Measurements from ENCODE around the gene LRFN4. TPM values are rescaled to one million over a fixed set of nuclear protein-coding genes. Genes with fewer than 3 reads are reported as not detected.
"Not testable (repeated sequence)": the region's sequence is repeated elsewhere in the genome, so short reads cannot be mapped to it uniquely, and the experiment has no call there.

LRFN4 gene
- total RNA-seq, 4 donors from 2014 or later: 6.7 to 13.5 (median 7.2) TPM

GRCh38 chr11:66818231-66818955 is 38.5 kb upstream of the LRFN4 start:
- H3K4me3 ChIP-seq: no peak overlapping the region
- no peaks in the 10 kb centered on the region for H3K9me3 ChIP-seq
- DNase-seq: no peak
- intact Hi-C loops (cut with DNase I): no loop called here
- WGBS, 2 donors: 80 to 88% methylated on average over 3 of the region's 3 CpGs
- no peaks in the 10 kb centered on the region for H3K27me3 ChIP-seq
- no peaks in the 10 kb centered on the region for H3K4me1 ChIP-seq
- TF ChIP-seq, protein P1, sequence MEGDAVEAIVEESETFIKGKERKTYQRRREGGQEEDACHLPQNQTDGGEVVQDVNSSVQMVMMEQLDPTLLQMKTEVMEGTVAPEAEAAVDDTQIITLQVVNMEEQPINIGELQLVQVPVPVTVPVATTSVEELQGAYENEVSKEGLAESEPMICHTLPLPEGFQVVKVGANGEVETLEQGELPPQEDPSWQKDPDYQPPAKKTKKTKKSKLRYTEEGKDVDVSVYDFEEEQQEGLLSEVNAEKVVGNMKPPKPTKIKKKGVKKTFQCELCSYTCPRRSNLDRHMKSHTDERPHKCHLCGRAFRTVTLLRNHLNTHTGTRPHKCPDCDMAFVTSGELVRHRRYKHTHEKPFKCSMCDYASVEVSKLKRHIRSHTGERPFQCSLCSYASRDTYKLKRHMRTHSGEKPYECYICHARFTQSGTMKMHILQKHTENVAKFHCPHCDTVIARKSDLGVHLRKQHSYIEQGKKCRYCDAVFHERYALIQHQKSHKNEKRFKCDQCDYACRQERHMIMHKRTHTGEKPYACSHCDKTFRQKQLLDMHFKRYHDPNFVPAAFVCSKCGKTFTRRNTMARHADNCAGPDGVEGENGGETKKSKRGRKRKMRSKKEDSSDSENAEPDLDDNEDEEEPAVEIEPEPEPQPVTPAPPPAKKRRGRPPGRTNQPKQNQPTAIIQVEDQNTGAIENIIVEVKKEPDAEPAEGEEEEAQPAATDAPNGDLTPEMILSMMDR (IDR thresholded peaks at IDR 0.05): no peak
- TF ChIP-seq POLR2A (IDR thresholded peaks at IDR 0.05): no peak
- peaks cover 0 to 85% (median 0%) of the 10 kb centered on the region in 3 donors for H3K36me3 ChIP-seq
- no peak overlapping the region for H3K27ac ChIP-seq

DNA sequence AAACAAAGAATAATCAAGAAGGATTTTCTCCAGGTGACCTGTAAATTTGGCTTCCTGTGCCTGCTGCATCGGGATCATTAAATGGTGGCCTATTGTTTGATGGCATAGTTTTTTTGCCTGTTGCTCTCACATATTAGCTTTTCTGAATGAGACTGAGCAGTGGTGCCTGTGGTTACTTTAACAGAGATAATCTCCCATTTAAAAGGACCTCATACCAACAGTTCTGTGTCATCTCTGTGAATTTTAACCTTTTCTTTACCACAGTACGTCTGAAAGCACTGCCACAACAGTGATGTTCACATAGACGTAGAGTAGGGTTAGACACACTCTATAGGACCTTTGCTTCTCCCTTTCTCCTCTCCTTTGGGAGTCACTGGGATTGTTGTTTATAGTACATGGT is 36.5 kb upstream of the LRFN4 start:
- DNase-seq: no peak
- Histone ChIP-seq H3K9me3 (no peaks in the 10 kb centered on the region), H3K4me3 (no peak overlapping the region), H3K27me3 (no peaks in the 10 kb centered on the region), H3K4me1 (no peaks in the 10 kb centered on the region), H3K36me3 (peaks cover 0 to 72% (median 0%) of the 10 kb centered on the region in 3 donors), H3K27ac (no peak overlapping the region)
- intact Hi-C loops (cut with DNase I): no loop called here
- TF ChIP-seq, protein P1 (IDR thresholded peaks at IDR 0.05): no peak
- TF ChIP-seq POLR2A (IDR thresholded peaks at IDR 0.05): no peak
- WGBS, 2 donors: 90 to 94% methylated on average over 3 of the region's 3 CpGs

DNA sequence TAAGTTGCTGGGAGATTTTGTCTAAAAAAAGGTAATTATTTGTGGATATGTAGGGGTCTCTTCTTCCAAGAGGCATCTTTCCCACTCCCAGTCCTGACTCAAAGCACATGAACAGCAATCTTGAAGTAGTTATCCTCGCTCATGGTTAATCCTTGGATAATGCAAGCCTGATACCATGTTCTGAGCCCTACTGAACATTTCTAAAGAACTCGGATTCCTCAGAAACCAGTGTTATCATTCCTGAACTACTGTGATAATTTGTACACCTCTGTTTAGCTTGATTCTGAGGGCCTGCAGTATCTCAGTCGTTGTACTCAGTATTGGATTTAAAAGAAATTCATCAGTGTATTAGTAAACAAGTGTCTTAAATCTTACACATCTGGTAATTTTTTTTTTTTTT is 36.0 kb upstream of the LRFN4 start:
- H3K4me3 ChIP-seq: no peak overlapping the region
- TF ChIP-seq, protein P1 (IDR thresholded peaks at IDR 0.05): no peak
- no peak for TF ChIP-seq POLR2A (IDR thresholded peaks at IDR 0.05)
- no peak overlapping the region for H3K27ac ChIP-seq
- no peaks in the 10 kb centered on the region for H3K27me3 ChIP-seq
- WGBS, 2 donors: 86 to 90% methylated on average over 3 of the region's 3 CpGs
- intact Hi-C loops (cut with DNase I): no loop called here
- H3K9me3 ChIP-seq: no peaks in the 10 kb centered on the region
- H3K4me1 ChIP-seq: no peaks in the 10 kb centered on the region
- H3K36me3 ChIP-seq: peaks cover 0 to 72% (median 0%) of the 10 kb centered on the region in 3 donors
- DNase-seq: no peak

DNA sequence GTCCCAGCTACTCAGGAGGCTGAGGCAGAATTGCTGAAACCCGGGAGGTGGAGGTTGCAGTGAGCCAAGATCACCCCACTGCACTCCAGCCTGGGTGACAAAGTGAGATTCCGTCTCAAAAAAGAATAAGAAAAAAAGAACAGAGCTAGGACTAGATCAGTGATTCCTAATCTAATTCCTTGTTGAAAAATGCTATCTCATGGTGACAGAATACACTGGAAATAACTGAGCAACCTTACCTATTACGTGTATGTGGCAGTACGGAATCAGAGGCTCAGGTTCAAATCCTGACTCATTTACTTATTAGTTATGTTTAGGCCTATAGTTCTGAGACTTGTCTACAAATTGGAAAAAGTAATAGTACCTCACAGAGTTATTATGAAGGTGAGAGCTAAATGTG is 33.2 kb upstream of the LRFN4 start:
- intact Hi-C loops (cut with DNase I): no loop called here
- TF ChIP-seq, protein P1 (IDR thresholded peaks at IDR 0.05): no peak
- TF ChIP-seq POLR2A (IDR thresholded peaks at IDR 0.05): no peak
- no peak for DNase-seq
- Histone ChIP-seq H3K27ac (no peak overlapping the region), H3K4me3 (no peak overlapping the region), H3K9me3 (no peaks in the 10 kb centered on the region), H3K27me3 (no peaks in the 10 kb centered on the region), H3K4me1 (no peaks in the 10 kb centered on the region), H3K36me3 (peaks cover 0 to 68% (median 0%) of the 10 kb centered on the region in 3 donors)
- 88 to 94% methylated on average over 4 of the region's 4 CpGs for WGBS, 2 donors

DNA sequence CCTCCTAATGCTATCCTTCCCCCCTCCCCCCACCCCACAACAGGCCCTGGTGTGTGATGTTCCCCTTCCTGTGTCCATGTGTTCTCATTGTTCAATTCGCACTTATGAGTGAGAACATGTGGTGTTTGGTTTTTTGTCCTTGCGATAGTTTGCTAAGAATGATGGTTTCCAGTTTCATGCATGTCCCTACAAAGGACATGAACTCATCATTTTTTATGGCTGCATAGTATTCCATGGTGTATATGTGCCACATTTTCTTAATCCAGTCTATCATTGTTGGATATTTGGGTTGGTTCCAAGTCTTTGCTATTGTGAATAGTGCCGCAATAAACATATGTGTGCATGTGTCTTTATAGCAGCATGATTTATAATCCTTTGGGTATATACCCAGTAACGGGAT is 32.3 kb upstream of the LRFN4 start:
- peaks cover 0 to 66% (median 0%) of the 10 kb centered on the region in 3 donors for H3K36me3 ChIP-seq
- 90% methylated on average over 3 of the region's 4 CpGs; no CpG with 5 or more reads in 1 of the 2 donors for WGBS, 2 donors
- DNase-seq; H3K4me1 ChIP-seq; H3K27me3 ChIP-seq; H3K9me3 ChIP-seq; H3K4me3 ChIP-seq; H3K27ac ChIP-seq; intact Hi-C loops (cut with DNase I): not testable (repeated sequence)
